ENCODE results near the gene PYGL.
"Not testable (repeated sequence)": the region's sequence is repeated elsewhere in the genome, so short reads cannot be mapped to it uniquely, and the experiment has no call there.

The PYGL gene

DNA sequence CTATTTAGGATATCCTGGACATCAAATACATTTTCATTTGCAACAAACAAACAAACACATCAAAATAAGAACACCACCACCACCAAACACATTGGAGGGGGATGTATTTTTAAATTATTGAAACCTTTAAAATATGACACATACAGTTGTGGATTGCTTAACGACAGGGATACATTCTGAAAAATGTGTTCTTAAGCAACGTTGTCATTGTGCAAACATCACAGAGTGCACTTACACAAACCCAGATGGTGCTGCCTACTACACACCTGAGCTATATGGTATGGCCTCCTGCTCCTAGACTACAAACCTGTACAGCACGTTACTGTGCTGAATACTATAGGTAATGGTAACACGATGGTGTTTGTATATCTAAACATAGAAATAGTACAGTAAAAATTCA lies 19.4 kb downstream of the PYGL start:
- DNase-seq: no peak

DNA sequence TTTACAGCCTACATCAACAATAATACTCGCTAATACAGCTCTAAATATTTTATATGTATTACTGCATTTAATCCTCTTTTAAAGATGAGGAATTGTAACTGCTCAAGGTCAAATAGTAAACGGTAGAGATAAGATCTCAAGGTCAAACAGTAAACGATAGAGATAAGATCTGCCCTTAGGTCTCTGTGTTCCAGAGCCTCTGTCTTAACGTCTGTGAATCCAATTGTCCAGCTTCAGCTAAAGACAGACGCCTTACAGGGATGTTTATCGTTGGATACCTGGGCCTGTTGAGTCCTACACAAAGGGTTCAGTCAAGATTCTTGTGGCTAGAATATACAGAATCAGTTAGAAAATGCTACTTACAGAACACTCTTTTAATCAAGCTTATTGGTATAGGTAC lies 20.0 kb downstream of the PYGL start:
- no peak for DNase-seq

DNA sequence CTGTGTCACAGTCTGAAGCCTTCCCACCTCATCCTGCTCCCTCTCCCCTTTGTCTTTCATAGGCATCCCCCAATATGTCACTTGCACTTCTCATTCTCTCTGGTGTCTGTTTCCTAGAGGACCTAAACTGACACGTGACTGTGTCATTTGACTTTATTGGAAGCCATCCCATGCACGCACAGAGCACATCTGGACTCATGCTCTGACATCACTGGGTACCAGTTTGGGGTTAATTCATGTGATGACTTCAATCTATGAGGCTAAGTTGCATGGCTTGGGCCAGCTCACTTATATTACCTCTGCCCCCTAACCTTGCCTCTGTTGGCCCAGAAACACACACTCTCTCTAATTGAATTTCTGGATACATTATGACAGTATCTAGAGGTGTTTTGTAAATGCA lies 21.5 kb downstream of the PYGL start:
- no peak for DNase-seq

DNA sequence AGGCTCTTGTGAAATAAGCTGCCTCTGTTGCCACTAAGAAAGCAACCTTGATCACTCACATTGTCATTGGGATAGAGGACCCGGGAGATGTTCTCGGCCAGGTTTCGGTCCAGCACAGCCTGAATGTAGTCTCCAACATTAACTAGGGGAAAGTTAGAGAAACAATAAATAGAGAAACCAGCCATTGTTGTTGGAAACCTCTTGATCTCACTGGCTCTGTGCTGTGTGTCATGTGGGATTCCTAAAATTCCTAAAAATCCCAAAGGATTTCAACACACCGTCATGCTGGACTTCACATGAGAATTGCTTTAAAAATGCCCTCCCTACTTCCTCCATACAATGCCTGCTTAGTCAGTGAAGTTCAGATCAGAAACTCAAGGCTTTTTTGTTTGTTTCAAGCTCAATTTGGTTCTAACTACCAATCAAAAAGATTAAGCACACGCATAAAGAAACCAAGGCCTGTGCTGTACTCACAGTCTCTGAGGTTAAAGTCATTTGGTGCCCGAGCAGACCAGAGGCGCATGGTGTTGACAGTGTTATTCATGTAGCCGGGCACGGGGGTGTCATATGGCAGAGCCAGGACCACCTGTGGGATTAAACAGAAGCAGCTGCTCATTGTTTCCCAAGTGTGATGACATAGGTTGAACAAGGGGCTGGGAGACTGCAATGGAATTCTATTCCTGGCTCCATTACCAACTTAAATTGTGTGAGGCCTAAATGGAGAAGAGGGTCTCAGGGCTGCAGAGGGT lies 23.6 kb downstream of the PYGL start:
- peak; percentile 84 for DNase-seq

DNA sequence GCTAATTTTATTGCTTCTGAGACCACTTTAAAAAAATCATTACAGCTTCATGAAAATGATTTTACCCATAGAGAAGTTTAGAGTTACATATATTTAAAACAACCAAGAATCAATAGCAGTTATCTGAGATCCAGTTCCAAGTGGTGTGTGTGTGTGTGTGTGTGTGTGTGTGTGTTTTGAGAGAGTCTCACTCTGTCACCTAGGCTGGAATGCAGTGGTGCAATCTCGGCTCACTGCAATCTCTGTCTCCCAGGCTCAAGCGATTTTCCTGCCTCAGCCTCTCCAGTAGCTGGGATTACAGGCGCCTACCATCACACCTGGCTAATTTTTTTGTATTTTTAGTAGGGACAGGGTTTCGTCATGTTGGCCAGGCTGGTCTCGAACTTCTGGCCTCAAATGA lies 24.8 kb downstream of the PYGL start:
- not testable (repeated sequence) for DNase-seq

DNA sequence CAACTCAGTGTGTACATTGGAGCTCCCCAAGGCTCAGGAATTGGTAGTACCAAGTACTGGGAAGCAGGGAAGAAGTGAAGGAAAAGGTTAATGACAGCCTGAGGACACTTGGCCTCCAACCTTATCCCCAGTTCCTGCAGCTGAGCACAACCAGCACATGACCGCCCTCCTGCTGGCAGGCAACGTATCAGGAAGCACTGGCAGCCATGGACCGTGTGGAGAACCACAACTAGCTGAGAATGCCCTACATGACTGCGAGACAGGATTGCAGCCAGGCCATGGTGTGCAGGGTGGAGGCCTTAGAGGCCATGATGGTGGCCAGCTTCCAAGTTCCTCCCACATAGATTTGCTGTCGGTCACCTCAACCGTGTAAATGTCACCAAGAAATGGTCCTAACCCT lies 26.8 kb downstream of the PYGL start:
- no peak for DNase-seq

DNA sequence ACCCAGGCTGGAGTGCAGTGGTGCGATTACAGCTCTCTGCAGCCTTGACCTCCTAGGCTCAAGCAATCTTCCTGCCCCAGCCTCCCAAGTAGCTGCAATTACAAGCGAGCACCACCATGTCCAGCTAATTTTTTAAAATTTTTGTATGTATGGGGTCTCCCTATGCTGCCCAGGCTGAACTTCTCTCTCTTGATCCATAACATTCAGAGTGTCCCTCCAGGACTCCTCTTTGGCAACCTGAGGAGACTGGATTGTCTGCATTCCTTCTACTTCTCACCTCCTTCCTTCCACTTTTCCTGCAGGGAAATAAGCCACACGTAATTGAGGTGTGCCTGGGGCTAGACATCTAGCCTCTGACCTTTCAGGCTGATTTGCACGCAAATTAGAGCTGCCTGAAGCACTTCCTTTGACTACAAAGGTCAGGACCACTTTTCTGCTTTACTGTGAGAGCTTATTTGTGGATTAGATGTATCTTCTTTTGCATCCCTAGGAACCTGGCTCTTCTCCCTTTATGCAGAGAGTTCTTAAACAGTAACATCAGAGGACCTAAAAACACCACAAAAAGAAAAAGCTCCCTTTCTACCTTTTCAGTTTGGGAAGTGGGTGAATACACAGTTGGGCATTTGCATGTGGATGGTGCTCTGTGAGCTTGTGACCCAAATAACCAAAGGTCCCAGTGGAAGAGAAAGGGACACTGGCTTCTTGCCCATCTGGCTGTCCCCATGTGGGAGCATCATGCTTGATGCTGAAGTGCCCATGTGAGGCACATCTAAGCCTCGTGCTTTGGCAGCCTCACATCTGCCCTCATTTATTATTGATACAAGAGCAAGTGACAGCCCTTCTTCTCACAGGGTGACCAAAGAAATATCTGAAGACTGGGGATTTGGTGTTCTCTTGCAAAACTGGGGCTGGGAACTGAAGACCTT lies 33.5 kb downstream of the PYGL start:
- no peak for DNase-seq

DNA sequence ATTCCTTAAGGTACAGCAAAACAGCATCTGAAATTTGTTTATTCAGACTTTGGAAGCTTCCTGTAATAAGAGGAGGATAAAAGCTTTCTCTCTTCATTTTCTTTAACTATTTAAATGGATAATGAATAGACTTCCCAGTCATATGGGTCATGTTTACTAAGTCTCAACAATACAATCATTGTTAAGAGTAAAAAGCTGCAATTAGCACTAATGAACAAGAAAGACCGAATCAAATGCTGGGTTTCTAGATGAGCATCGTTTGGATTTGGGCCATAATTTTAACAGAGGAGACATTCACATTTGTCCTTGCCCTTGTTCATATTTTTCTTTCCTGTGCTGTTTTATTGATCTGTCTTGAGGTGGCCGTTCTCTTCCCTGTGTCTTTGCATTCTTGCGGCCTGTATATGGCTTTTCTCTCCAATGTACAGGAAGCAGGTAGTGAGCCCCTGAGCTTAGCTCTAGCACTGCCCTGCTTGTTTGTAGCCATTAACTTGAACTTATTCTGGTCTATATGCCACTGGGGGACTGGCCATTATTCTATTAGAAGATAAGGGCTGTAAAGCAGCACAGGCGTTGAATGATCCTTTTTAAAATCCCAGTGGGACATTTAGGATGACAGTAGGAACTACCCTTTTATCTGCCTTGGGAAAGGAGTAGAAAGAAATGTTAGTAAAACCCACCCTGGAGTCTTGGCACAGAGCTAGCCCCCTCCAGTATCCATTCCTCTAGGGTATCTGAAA lies 37.8 kb downstream of the PYGL start:
- DNase-seq: no peak

DNA sequence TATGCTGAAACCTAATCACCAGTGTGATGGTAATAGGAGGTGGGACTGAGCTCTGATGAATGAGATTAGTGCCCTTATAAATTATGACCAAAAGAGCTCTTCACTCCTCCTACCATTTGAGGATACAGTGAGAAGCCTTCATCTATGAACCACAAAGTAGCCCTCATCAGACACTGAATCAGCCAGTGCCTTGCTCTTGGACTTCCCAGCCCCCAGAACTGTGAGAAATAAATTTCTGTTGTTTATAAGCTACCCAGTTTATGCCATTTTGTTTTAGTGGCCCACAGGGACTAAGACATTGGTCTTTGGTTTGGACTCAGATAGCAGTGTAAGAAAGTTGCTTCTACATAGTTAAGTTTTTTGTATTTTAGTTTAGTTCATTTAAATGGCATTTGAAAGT lies 39.6 kb downstream of the PYGL start:
- DNase-seq: no peak

DNA sequence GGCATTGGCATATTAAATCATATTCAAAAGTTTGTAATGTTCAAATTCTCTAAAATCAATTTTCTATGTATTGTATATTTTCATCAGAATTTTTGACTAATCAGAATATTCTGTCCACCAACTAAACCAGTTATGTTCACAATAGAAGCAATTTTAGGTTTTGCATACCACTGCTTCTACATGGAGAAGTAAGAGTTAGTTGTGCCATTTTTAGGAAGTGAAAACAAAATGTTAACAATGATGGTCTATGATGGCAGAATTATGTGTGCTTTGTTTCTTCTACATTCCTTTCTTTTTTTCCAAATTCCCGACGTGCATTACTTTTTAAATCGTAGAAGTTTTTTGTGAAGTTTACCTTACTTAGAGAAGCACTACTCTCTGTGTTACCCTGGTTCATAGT lies 42.9 kb downstream of the PYGL start:
- no peak for DNase-seq

DNA sequence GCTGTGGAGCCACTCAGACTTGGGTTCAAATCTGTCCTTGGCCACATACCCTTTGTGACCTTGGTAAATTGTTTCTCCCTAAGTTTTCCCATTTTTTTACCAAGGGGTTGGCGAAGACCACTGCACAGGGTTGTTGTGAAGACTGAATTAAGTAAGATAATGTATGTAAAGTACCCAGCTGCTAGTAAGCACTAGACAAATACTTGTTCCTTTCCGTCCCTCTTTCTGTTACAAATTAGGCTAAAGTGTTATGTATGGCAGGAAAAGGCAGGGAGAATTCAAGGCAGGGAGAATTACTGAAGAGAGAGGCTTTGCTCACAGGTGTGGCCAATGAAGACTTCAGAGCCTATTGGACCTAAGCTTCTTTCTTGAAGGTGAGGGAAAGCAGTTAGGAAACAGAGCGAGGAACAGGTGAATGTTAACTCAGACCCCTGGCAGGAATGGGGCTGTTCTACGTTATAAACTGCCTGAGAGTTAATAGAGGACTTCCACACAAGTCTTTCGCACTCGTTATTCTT lies 46.6 kb downstream of the PYGL start:
- no peak for DNase-seq

DNA sequence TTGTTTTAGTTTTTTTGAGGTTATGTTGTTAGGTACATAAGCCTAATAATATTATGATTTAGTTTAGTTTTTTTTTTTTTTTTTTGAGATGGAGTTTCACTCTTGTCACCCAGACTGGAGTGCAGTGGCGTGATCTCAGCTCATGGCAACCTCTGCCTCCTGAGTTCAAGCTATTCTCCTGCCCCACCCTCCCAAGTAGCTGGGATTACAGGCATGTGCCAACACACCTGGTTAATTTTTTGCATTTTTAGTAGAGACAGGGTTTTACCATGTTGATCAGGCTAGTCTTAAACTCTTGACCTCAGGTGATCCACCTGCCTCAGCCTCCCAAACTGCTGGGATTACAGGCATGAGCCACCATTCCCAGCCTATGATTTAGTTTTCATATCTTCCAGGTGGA lies 47.3 kb downstream of the PYGL start:
- not testable (repeated sequence) for DNase-seq

DNA sequence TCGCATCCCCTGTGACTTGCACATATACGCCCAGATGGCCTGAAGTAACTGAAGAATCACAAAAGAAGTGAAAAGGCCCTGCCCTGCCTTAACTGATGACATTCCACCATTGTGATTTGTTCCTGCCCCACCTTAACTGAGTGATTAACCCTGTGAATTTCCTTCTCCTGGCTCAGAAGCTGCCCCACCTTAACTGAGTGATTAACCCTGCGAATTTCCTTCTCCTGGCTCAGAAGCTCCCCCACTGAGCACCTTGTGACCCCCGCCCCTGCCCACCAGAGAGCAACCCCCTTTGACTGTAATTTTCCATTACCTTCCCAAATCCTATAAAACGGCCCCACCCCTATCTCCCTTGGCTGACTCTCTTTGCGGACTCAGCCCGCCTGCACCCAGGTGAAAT lies 47.9 kb downstream of the PYGL start:
- not testable (repeated sequence) for DNase-seq

DNA sequence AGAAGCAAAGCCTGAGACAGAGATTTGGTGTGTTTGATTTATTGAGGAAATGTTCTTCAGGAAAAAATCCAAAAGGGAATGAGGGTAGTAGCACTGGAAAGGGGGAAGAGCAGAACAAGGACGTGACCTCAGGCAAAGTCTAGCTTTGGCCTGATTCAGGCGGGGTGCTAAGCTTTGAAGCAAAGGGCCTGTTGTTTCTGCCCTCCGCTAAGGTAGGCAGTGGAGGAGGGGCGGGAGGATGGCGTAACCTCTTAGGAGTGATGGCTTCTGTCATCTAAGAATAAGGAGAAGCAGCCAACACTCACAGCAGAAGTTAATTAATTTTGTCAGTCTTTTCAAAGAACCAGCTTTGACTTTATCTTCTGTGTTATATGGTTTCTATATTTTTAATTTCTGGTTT lies 52.0 kb downstream of the PYGL start:
- DNase-seq: no peak

DNA sequence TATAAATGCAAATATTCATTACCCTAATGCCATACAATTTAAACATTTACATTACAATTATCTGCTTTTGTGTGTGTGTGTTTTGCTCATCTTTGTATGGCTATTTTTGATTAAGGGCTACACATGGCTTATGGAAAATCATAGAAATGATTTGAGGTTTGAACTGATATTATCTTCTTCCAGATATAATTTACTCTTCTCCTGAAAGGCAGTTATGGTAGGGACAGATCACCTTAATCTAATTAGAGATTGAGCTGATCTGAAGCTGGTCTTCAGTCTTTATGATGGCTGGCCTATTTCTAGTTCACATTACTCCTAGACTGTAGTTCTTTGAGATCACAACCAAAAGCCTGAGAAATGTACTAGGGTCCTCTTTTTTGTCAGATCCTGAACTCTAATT lies 56.8 kb downstream of the PYGL start:
- no peak for DNase-seq

DNA sequence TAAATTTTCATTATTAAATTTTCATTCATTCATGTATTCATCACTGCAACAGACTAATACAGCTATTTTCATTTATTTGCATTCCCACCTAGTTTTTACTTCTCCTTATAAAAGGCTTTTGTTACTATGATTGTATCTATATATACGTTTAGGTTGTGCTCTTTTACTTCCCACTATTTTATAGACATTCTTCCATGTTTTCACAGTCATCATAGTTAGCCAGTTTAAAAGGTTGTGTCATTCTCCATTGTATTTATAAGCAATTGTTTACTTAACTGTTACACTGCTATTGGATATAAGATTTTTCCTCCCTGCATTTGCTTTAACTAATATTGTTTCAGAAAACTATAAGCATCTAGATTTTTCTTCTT lies 60.5 kb downstream of the PYGL start:
- DNase-seq: no peak

DNA sequence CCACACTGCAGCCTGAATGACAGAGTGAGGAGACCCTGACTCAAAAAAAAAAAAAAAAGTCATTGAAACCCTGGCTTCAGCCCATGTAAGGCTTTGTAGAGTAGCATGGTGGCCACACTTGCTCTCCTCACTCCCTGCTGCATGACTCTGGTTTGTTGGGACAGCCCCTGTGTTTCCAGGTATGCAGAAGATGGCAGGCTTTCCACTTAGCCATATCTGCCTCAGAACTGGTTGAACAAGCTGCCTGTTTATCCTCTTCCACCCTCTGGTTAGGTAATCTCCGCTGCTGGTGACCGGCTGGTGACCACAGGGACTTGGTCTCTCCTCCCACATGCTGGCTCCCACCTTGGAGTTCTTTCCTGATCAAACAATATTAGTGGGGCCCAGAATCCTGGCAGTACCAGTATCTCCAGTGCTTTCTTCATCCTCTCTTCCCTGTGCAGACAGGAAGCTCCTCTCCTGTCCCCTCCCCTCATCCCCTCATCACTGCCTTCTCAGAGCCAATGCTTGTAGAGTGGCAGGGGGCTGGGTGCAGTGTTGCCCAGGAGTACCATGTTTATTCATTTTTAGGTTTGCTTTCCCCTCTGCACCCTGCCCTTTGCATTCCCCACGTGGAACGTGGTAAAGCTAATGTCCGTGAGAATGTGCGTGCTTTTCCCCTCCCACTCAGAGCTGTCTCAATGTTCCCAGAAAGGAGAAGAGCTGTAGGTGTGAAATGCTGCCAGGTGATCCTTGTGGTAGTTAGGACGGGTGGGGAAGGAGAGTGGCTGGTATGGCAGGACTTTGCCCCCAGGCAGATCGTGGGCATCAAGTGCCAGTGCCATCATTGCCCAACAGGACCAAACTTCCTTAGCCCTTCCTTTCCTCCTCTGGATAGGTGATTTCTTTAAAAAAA lies 61.1 kb downstream of the PYGL start:
- no peak for DNase-seq

DNA sequence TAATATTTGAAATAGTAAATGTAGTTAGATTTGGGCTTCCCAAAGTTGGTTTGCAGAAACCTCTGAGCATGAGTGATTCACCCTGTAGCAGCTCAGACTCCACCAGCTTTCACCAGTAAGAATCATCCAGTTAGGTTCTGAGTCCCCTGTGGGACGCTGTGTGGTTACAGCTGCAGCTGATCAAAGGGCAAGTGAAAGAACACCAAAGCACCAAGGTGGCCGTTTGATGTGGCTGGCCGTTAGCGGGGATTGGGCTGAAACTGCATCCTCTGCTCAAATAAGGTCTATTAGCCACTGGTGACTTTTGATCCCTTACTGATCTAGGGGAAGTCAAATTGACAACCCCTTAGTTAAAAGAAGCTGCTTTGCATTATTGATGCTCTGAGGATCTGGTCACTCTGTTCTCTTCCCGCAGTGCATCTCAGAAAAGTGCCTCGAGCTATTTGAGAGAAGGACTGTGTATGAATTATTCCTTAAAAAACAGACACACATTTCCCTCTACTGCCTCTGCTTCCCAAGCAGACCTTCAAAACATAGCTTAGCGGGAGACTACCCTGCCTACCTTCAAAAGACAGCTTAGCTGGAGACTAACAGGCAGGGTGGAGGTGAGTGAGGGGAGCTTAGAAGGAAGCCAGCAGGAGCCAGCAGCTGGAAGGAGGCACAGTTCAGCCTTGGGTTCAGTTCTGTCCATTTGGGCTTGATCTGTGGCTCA lies 68.8 kb downstream of the PYGL start:
- no peak for DNase-seq

DNA sequence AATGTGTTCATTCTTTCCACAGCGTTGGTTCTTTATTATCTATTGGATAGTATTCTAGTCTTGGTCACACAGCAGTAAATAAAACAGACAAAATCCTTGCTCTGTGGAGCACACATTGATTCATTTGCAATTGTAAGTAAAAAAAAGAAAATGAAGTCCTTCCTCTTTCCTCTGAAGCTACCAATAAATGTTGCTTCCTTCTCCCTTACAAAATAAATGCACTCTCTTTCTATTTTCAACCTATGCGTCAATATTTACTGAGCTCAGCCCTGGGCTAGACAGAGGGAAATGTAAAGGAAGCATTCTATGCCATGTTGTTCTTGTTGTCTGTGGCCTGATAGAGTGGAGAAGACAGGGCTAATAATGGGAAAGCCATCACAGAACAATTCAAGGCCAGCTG lies 69.5 kb downstream of the PYGL start:
- no peak for DNase-seq

DNA sequence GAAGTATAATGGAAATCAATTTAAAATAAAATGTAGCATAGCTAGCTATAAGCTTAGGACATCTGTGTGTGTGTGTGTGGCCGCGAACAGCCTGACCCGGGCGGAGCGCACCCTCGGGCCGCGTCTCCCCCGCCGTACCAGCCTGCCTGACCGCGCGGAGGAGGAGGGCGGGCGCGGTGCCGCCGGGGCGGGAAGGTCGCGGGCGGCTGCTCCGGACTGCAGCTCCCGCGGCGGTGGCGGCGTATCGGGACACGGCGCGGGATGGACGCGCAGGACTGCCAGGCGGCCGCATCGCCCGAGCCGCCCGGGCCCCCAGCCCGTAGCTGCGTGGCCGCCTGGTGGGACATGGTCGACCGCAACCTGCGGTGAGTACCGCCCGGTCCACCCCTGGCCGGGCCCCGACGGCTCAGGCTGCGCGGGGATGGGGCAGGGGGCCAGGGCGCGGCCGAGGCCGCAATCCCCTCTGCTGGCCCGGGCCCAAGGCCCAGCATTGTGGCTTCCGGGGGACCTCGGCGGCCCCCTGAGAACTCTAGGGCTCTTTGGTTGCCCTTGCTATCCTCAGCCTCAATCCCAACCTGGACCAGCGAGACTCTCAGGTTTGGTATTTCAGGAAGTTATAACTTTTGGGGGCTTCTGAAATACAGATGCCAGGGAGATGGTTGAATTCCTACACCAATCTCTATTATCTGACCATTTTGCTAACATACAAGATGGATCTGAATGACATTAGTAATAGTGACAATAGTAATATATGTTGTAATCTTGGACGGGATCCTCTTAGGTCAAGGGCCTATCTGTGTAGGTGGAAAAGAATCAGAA lies 72.2 kb downstream of the PYGL start, which contains the start of gene ABHD12B:
Gene ABHD12B (plus strand): TSS at position 140 of the 819 bp plus-strand sequence. CDS start 122 bp downstream, at position 262.
- DNase-seq: no peak

DNA sequence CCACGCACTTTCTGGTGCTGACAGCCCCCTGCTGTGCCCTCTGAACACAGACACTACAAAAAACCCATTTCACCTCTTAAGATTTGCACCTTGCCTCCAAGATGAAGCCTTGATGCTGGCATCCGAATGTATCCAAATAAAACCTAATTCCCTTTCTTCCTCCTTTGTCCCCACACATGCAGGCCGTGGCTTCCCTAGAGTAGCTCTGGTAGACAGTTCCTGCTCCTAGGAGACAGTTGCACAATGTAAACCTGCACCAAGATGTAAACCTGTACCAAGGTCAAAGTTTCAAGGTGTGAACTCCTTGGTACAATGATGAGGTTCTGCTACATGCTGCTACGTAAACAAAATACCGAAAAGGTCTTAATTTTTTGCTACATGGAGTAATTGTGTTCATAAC lies 73.1 kb downstream of the PYGL start:
- no peak for DNase-seq

Measured in NCI-H2171 treated with DMSO at 0.1 percent for 48 hours (cell line).